ENCODE results near the gene RABGAP1.

GRCh38 chr9:123093141-123093540 is 152.3 kb downstream of the RABGAP1 start:
- TF ChIP-seq E2F4 (IDR thresholded peaks at IDR 0.05; ENCODE audit: low read depth, low read length), result no peak
- no peak for TF ChIP-seq POLR2AphosphoS5 (IDR thresholded peaks at IDR 0.05; ENCODE audit: low read length)
- no peak for TF ChIP-seq HDAC2 (IDR thresholded peaks at IDR 0.05)
- no peak for TF ChIP-seq ETV6 (conservative IDR thresholded peaks at IDR 0.05 in 1 of 2, IDR thresholded peaks at IDR 0.05 in 1 of 2; ENCODE audit: borderline replicate concordance in 1 of 2, low read depth in 1 of 2)
- no peak for TF ChIP-seq FOXK2 (IDR thresholded peaks at IDR 0.05)
- no peak for TF ChIP-seq SUPT20H (IDR thresholded peaks at IDR 0.05; ENCODE audit: borderline replicate concordance, control insufficient read depth, low read depth, low read length)
- TF ChIP-seq SIN3A (IDR thresholded peaks at IDR 0.05; ENCODE audit: low read depth, low read length), result no peak
- no peak for TF ChIP-seq CTCF (IDR thresholded peaks at IDR 0.05 in 2 of 3, conservative IDR thresholded peaks at IDR 0.05 in 1 of 3; ENCODE audit: control insufficient read depth in 2 of 3, extremely low read depth in 1 of 3, insufficient read depth in 1 of 3, low read depth in 3 of 3, low read length in 3 of 3)
- TF ChIP-seq POLR2A (IDR thresholded peaks at IDR 0.05; ENCODE audit: low read depth, low read length), result no peak
- no peak for TF ChIP-seq BACH1 (IDR thresholded peaks at IDR 0.05; ENCODE audit: borderline replicate concordance)
- no peak for TF ChIP-seq SPI1 (IDR thresholded peaks at IDR 0.05; ENCODE audit: borderline replicate concordance, insufficient read depth, low read depth, low read length)
- TF ChIP-seq, protein P1, sequence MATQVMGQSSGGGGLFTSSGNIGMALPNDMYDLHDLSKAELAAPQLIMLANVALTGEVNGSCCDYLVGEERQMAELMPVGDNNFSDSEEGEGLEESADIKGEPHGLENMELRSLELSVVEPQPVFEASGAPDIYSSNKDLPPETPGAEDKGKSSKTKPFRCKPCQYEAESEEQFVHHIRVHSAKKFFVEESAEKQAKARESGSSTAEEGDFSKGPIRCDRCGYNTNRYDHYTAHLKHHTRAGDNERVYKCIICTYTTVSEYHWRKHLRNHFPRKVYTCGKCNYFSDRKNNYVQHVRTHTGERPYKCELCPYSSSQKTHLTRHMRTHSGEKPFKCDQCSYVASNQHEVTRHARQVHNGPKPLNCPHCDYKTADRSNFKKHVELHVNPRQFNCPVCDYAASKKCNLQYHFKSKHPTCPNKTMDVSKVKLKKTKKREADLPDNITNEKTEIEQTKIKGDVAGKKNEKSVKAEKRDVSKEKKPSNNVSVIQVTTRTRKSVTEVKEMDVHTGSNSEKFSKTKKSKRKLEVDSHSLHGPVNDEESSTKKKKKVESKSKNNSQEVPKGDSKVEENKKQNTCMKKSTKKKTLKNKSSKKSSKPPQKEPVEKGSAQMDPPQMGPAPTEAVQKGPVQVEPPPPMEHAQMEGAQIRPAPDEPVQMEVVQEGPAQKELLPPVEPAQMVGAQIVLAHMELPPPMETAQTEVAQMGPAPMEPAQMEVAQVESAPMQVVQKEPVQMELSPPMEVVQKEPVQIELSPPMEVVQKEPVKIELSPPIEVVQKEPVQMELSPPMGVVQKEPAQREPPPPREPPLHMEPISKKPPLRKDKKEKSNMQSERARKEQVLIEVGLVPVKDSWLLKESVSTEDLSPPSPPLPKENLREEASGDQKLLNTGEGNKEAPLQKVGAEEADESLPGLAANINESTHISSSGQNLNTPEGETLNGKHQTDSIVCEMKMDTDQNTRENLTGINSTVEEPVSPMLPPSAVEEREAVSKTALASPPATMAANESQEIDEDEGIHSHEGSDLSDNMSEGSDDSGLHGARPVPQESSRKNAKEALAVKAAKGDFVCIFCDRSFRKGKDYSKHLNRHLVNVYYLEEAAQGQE (IDR thresholded peaks at IDR 0.05; ENCODE audit: low read depth, low read length), result no peak
- TF ChIP-seq CBFB (IDR thresholded peaks at IDR 0.05; ENCODE audit: low read depth), result no peak
